Naive thymus-derived CD4-positive, alpha-beta T cell (primary cell): ENCODE results near the gene RAB29. TPM values are rescaled to one million over a fixed set of nuclear protein-coding genes. Genes with fewer than 3 reads are reported as not detected.
A peak's percentile ranks its signal among the peaks of the same experiment; 100 is the strongest.

ENCODE experiments used
- ATAC-seq: fragments of 150-1000 bp; cut with Tn5 transposase; 2 replicates; pipeline ENCODE4 v1.10.0; 2021; ENCODE audit warnings: mild to moderate bottlenecking, moderate library complexity
- CTCF ChIA-PET: fragments of 350-600 bp; sonication (Branson Sonifier 250); formaldehyde crosslinking; loops from one replicate; lab custom pipeline; 2021; ENCODE audit warnings: antibody characterized with exemption; lab: Charles Lee
- POLR2A ChIA-PET: fragments of 350-600 bp; sonication (Branson Sonifier 250); formaldehyde crosslinking; loops from one replicate; lab custom pipeline; 2021; ENCODE audit warnings: antibody characterized with exemption, inconsistent platforms; lab: Charles Lee
- DNase-seq, 9 donors: peaks; one replicate each; pipeline versions ENCODE4 v3.0.0 to v3.0.0-alpha.2; 2020 to 2022; ENCODE audit warnings: mixed read lengths in 1 of 9
- H3K27ac ChIP-seq: one replicate; pipeline ENCODE4 v1.7.0; 2013; ENCODE audit warnings: mild to moderate bottlenecking, low read depth, low read length, moderate library complexity
- H3K27me3 ChIP-seq, 2 donors: one replicate each; pipeline ENCODE4 v1.7.0; 2013; ENCODE audit warnings: low read length in 2 of 2, mild to moderate bottlenecking in 2 of 2, moderate library complexity in 2 of 2; ENCODE audit not compliant: control insufficient read depth in 2 of 2, insufficient read depth in 2 of 2
- H3K36me3 ChIP-seq, 3 experiments: 1 replicate in 2 of 3; 2 replicates in 1 of 3; pipeline ENCODE4 v1.7.0; 2013; ENCODE audit warnings: low read length in 3 of 3, mild to moderate bottlenecking in 3 of 3, moderate library complexity in 1 of 3; ENCODE audit not compliant: insufficient read depth in 3 of 3, control insufficient read depth in 2 of 3
- H3K4me1 ChIP-seq, 2 donors: one replicate each; pipeline ENCODE4 v1.7.0; 2013; ENCODE audit warnings: low read length in 2 of 2, mild to moderate bottlenecking in 2 of 2, moderate library complexity in 1 of 2; ENCODE audit not compliant: control insufficient read depth in 2 of 2, insufficient read depth in 2 of 2
- H3K4me3 ChIP-seq: 2 replicates; pipeline ENCODE4 v1.7.0; 2013; ENCODE audit warnings: mild to moderate bottlenecking, low read length
- H3K9me3 ChIP-seq, 3 experiments: 1 replicate in 2 of 3; 2 replicates in 1 of 3; pipeline ENCODE4 v1.7.0; 2013; ENCODE audit warnings: low read length in 3 of 3; ENCODE audit not compliant: control insufficient read depth in 2 of 3
- H3K27ac Mint-ChIP-seq, 9 donors: one replicate each; pipeline ENCODE4 v1.8.0; 2020 to 2022; ENCODE audit warnings: mixed read lengths in 9 of 9, mild to moderate bottlenecking in 8 of 9, moderate library complexity in 5 of 9, inconsistent platforms in 2 of 9
- H3K27me3 Mint-ChIP-seq, 5 donors: one replicate each; pipeline ENCODE4 v1.8.0; 2021 to 2022; ENCODE audit warnings: mixed read lengths in 5 of 5, mild to moderate bottlenecking in 1 of 5
- H3K36me3 Mint-ChIP-seq, 5 donors: one replicate each; pipeline ENCODE4 v1.8.0; 2020 to 2022; ENCODE audit warnings: mixed read lengths in 5 of 5, mild to moderate bottlenecking in 3 of 5, inconsistent platforms in 1 of 5
- H3K4me1 Mint-ChIP-seq, 7 donors: one replicate each; pipeline ENCODE4 v1.8.0; 2020 to 2022; ENCODE audit warnings: mixed read lengths in 7 of 7, mild to moderate bottlenecking in 3 of 7, inconsistent platforms in 1 of 7
- H3K4me3 Mint-ChIP-seq, 10 donors: one replicate each; pipeline ENCODE4 v1.8.0; 2020 to 2022; ENCODE audit warnings: mild to moderate bottlenecking in 10 of 10, mixed read lengths in 10 of 10, moderate library complexity in 6 of 10, inconsistent platforms in 2 of 10
- H3K9me3 Mint-ChIP-seq, 11 donors: one replicate each; pipeline ENCODE4 v1.8.0; 2020 to 2022; ENCODE audit warnings: mixed read lengths in 11 of 11, mild to moderate bottlenecking in 4 of 11, inconsistent platforms in 1 of 11, moderate library complexity in 1 of 11
- intact Hi-C, 2 donors: fragments of 100-400 bp; cut with micrococcal nuclease; formaldehyde crosslinking; loops; one replicate each; pipeline ENCODE4 v1.15.1; 2023
- polyA plus RNA-seq, 2 donors: library from polyadenylated mRNA; unstranded; fragments of 300-500 nt; fragmentation: Illumina TruSeq; gene quantifications; one replicate each; pipeline ENCODE4 v1.2.3, GENCODE V29; 2021
- total RNA-seq, 6 experiments: library from RNA in 5 of 6; stranded (reverse) in 5 of 6; gene quantifications; 1 replicate in 5 of 6; 2 replicates in 1 of 6; pipeline ENCODE4 v1.2.3 and lab custom pipeline; 2021 to 2026

RAB29 gene
- total and polyA plus RNA-seq, 7 experiments from 2014 or later, result 23.9 to 76.6 (median 48.1) TPM

DNA sequence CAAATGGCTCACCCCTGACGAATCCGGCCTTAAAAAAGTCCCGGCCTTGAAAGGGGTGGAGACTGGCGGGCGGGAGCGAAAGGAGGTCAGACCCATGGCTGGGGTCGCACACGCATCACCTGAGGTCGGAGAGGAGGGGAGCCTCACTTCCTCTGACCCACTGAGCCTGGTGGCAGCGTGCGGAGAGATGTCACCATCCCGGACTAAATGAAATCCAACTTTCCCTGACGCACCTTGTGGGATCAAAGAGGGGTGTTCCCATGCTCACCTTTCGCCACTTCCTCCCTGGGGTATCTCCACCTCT, 38.4 kb upstream of the RAB29 start:
- peak overlapping the region; percentile 88 to 94 (median 92) for H3K4me3 Mint-ChIP-seq
- peak overlapping the region; percentile 69 for H3K4me3 ChIP-seq
- ChIA-PET POLR2A (interaction anchor here (1.7 kb wide), 1 partner anchor 36 kb away, joined by 8 read pairs; the partner anchor contains the start of gene PM20D1), CTCF (no interaction called here)
- no peaks in the 10 kb centered on the region for H3K9me3 ChIP-seq
- ATAC-seq (no peak), DNase-seq (peak in 1 of 9 donors; percentile 42)
- peaks cover 0 to 15% (median 7%) of the 10 kb centered on the region in 5 donors for H3K36me3 Mint-ChIP-seq
- H3K4me1 ChIP-seq, result peaks cover 23 to 39% of the 10 kb centered on the region in 2 donors
- intact Hi-C loops, result loop anchor here (1.0 to 5.0 kb wide), 8 partner anchors 36 to 182 kb away; partner anchors contain the start of genes PM20D1 (in 2 of the 2), RAB29 (in 2 of the 2) and NUCKS1 (in 1 of the 2)
- peaks cover 0 to 15% (median 0%) of the 10 kb centered on the region in 5 donors for H3K27me3 Mint-ChIP-seq
- peaks cover 0 to 3% (median 0%) of the 10 kb centered on the region in 11 donors for H3K9me3 Mint-ChIP-seq
- H3K27ac ChIP-seq, result peak overlapping the region; percentile 87
- peaks cover 0 to 12% (median 0%) of the 10 kb centered on the region in 3 experiments for H3K36me3 ChIP-seq
- H3K27ac Mint-ChIP-seq, result peak overlapping the region; percentile 74 to 97 (median 89)
- no peaks in the 10 kb centered on the region for H3K27me3 ChIP-seq
- H3K4me1 Mint-ChIP-seq, result peaks cover 33 to 63% (median 60%) of the 10 kb centered on the region in 7 donors

DNA sequence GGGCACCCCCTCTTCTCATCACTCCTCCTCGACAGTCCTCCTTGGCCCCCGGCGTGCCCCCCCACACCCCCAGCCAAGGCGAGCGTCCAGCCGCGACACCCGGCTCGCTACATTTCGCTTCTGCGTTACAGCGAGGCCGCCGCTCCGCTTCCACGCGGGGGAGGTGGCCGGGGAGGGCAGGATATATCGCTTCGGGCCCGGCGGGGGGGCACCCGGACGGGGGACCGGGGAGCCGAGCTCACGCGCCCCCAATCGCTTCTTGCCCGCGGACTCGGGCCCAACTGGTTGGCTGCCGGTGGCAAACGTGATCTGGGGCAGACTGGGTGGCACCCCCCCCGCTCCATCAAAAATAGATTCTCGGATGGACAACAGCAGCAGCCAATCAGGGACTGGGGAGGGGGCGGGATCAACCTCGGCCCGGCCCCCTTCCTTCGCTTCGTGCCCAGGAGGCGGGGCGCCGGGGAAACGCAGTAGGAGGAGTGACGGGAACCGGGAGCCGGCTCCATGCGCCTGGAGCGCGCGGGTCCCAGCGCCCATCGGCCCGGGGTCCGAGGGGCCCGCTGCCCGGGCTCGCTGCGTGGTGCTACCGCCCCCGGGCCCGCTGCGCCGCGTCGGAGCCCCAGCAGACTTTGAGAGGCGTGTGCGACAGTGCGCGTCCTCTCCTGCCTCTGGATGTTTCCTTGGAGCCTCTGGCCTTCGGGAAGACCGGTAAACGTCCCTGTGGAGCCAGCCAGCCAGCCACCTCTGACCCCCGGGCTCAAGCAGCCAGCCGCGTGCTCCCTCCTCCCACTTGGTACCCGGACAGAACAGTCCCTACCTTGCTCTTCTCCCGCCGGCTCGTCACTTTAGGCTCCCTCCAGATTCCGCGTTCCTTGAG, 37.8 kb upstream of the RAB29 start, which contains the start of gene SLC41A1:
Gene SLC41A1 (minus strand): TSS at position 321 of the 877 bp plus-strand sequence. CDS start 2,757 bp downstream, outside the sequence.
- Histone ChIP-seq H3K27me3 (no peaks in the 10 kb centered on the region), H3K36me3 (peaks cover 0 to 12% (median 0%) of the 10 kb centered on the region in 3 experiments), H3K4me3 (peak within 1 kb of the TSS; percentile 69), H3K4me1 (peaks cover 23 to 36% of the 10 kb centered on the region in 2 donors), H3K9me3 (no peaks in the 10 kb centered on the region), H3K27ac (peak within 1 kb of the TSS; percentile 87)
- ChIA-PET CTCF (interaction anchor here (1.0 kb wide), 1 partner anchor 40 kb away, joined by 3 read pairs; no protein-coding TSS in a partner anchor), POLR2A (interaction anchor here (0.6 to 3.4 kb wide), 5 partner anchors 28 to 691 kb away, joined by 3 to 16 read pairs (median 7); partner anchors contain the start of genes PM20D1, RAB29 and RBBP5)
- Mint-ChIP-seq H3K9me3 (peaks cover 0 to 4% (median 0%) of the 10 kb centered on the region in 11 donors), H3K36me3 (peaks cover 0 to 19% (median 8%) of the 10 kb centered on the region in 5 donors), H3K27ac (peak within 1 kb of the TSS; percentile 79 to 97 (median 92)), H3K4me1 (peaks cover 38 to 63% (median 60%) of the 10 kb centered on the region in 7 donors), H3K27me3 (peaks cover 0 to 15% (median 0%) of the 10 kb centered on the region in 5 donors), H3K4me3 (peak within 1 kb of the TSS; percentile 88 to 94 (median 92))
- DNase-seq (peak; percentile 71 to 96 (median 91)), ATAC-seq (peak; percentile 98)
- intact Hi-C loops, result loop anchor here (1.0 to 5.0 kb wide), 7 partner anchors 36 to 182 kb away; partner anchors contain the start of genes RAB29 (in 2 of the 2), NUCKS1 (in 1 of the 2) and PM20D1 (in 1 of the 2)

DNA sequence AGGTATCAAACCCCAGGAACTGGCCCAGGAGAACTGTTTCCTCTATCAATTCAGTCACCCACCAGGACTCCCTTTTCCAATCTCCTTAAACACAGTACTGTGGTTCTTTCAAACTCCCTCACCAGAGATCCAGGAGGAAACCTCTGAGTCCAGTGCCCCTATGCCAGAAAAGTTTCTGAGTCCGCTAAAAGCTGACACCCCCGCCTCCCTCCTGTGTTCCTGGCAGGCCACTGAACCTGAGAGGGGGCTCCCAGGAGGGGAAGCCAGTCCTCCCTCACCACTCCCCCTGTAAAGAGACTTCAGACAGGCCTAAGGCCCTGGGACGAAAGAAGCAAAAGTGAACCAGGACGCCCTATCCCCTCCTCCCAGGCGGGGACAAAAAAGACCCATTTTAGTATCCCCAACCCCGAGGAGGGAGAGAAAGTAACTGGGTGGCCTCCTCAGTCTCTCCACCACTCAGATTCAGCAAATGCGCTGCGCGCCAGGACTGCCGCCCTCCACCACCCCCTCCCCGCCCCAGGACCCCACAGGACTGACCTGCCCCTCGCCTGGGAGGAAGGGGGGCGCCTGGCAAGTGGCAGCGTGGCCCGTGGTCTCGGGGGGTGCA, 37.1 kb upstream of the RAB29 start:
- H3K9me3 Mint-ChIP-seq, result peaks cover 0 to 5% (median 0%) of the 10 kb centered on the region in 11 donors

DNA sequence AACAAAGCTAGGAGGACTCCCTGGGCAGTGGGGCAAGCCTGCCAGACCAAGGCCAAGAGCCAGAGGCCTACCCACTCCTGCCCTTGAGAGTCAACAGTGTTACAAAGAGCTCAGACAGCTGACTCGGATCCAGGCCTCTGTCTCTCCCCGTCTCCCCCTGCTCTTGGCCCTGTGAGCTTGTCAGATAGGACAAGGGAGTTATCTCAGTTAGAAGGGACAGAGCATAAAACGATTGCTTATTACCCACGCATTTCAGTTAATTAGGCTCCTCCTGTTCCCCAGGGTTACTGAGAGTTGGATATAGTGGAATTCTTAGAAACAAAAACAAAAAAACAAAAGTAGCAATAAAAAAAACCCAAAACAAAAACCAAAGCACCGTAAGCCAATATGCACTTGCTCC, 36.4 kb upstream of the RAB29 start:
- Histone ChIP-seq H3K4me1 (peaks cover 23 to 46% of the 10 kb centered on the region in 2 donors), H3K4me3 (peak overlapping the region; percentile 69)

More for the DNA sequence above, 37.1 kb upstream of the RAB29 start:
- Histone ChIP-seq H3K36me3 (peaks cover 0 to 12% (median 0%) of the 10 kb centered on the region in 3 experiments), H3K27me3 (no peaks in the 10 kb centered on the region), H3K4me3 (peak overlapping the region; percentile 69), H3K4me1 (peaks cover 23 to 38% of the 10 kb centered on the region in 2 donors), H3K27ac (peak overlapping the region; percentile 87), H3K9me3 (no peaks in the 10 kb centered on the region)
- H3K4me1 Mint-ChIP-seq, result peaks cover 40 to 66% (median 62%) of the 10 kb centered on the region in 7 donors
- H3K4me3 Mint-ChIP-seq, result peak overlapping the region; percentile 88 to 94 (median 92)
- peaks cover 0 to 21% (median 8%) of the 10 kb centered on the region in 5 donors for H3K36me3 Mint-ChIP-seq
- intact Hi-C loops, result loop anchor here in 1 of 2 donors (5.0 kb wide), 2 partner anchors 35 to 65 kb away; partner anchors contain the start of gene RAB29
- DNase-seq (peak in 7 of 9 donors; percentile 17 to 32 (median 23)), ATAC-seq (peak; percentile 6)
- CTCF ChIA-PET, result interaction anchor here (1.0 to 1.1 kb wide), 2 partner anchors 38 to 39 kb away, joined by 3 read pairs; partner anchors contain the start of gene PM20D1
- H3K27me3 Mint-ChIP-seq, result peaks cover 0 to 13% (median 0%) of the 10 kb centered on the region in 5 donors
- POLR2A ChIA-PET, result interaction anchor here (0.6 to 3.4 kb wide), 10 partner anchors 11 to 690 kb away, joined by 3 to 16 read pairs (median 5); partner anchors contain the start of genes PM20D1, RAB29 and RBBP5
- H3K27ac Mint-ChIP-seq, result peak overlapping the region; percentile 75 to 97 (median 92)

DNA sequence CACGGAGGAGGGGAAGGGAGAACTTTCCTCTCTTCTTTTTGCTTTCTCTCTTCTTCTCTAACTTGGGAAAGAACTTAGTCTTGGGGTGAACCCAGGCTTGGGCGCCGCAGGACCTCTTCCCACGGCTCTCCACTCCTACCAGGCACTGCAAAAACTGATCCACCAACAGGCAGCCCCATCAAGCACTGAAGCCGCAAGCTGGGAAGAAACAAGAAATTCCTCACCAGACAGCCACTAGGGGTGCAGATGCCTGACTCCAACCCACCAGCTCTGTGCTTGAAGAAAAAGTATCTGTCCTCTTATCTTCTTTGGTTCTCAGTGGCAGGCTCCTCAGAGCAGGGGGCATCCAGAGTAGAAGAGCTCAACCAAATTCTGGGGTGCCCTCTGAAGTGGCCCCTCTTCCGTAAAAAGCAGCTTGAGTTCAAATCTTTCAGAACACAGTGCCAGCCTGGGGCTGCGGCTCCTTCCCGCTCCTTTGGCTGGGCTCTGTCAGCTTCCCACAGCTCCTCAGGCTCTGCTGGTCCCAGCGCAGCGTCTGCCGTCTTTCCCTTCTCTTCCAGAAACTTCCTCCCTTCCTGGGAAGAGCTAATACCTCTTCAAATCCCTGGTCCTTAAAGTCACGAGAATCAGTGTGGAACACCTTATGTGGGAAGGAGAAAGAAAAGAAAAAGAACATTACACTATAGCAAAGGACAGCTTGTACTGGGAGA, 35.3 kb upstream of the RAB29 start:
- H3K27ac Mint-ChIP-seq, result peak overlapping the region in 5 of 9 donors; percentile 80 to 97 (median 93)
- peaks cover 0 to 24% (median 8%) of the 10 kb centered on the region in 5 donors for H3K36me3 Mint-ChIP-seq
- ATAC-seq (no peak), DNase-seq (no peak)
- Histone ChIP-seq H3K27ac (no peak overlapping the region), H3K27me3 (no peaks in the 10 kb centered on the region), H3K36me3 (peaks cover 0 to 12% (median 0%) of the 10 kb centered on the region in 3 experiments), H3K4me3 (no peak overlapping the region), H3K9me3 (no peaks in the 10 kb centered on the region), H3K4me1 (peaks cover 32 to 56% of the 10 kb centered on the region in 2 donors)
- CTCF ChIA-PET, result interaction anchor here (1.4 to 1.7 kb wide), 3 partner anchors 17 to 167 kb away, joined by 3 to 5 read pairs (median 3); no protein-coding TSS in a partner anchor
- H3K27me3 Mint-ChIP-seq, result peaks cover 0 to 13% (median 0%) of the 10 kb centered on the region in 5 donors
- peak overlapping the region in 9 of 10 donors; percentile 88 to 94 (median 92) for H3K4me3 Mint-ChIP-seq
- H3K9me3 Mint-ChIP-seq, result peaks cover 0 to 5% (median 0%) of the 10 kb centered on the region in 11 donors
- POLR2A ChIA-PET, result interaction anchor here (2.3 to 3.4 kb wide), 2 partner anchors 18 to 36 kb away, joined by 6 to 16 read pairs; partner anchors contain the start of gene RAB29
- intact Hi-C loops, result loop anchor here in 1 of 2 donors (5.0 kb wide), 2 partner anchors 33 to 63 kb away; partner anchors contain the start of gene RAB29
- peaks cover 56 to 84% (median 80%) of the 10 kb centered on the region in 7 donors for H3K4me1 Mint-ChIP-seq

More for the DNA sequence above, 36.4 kb upstream of the RAB29 start:
- peaks cover 0 to 12% (median 0%) of the 10 kb centered on the region in 3 experiments for H3K36me3 ChIP-seq
- no peak for ATAC-seq
- H3K27me3 ChIP-seq, result no peaks in the 10 kb centered on the region
- Mint-ChIP-seq H3K36me3 (peaks cover 0 to 24% (median 8%) of the 10 kb centered on the region in 5 donors), H3K27me3 (peaks cover 0 to 13% (median 0%) of the 10 kb centered on the region in 5 donors), H3K27ac (peak overlapping the region; percentile 75 to 97 (median 92)), H3K9me3 (peaks cover 0 to 5% (median 0%) of the 10 kb centered on the region in 11 donors), H3K4me1 (peaks cover 46 to 73% (median 69%) of the 10 kb centered on the region in 7 donors), H3K4me3 (peak overlapping the region; percentile 88 to 94 (median 92))
- ChIA-PET POLR2A (interaction anchor here (0.9 to 3.4 kb wide), 7 partner anchors 10 to 220 kb away, joined by 3 to 16 read pairs (median 4); partner anchors contain the start of genes PM20D1 and RAB29), CTCF (interaction anchor here (1.1 to 1.7 kb wide), 4 partner anchors 18 to 166 kb away, joined by 3 to 5 read pairs (median 3); partner anchors contain the start of gene PM20D1)
- intact Hi-C loops, result loop anchor here in 1 of 2 donors (5.0 kb wide), 2 partner anchors 34 to 64 kb away; partner anchors contain the start of gene RAB29
- no peak for DNase-seq
- no peaks in the 10 kb centered on the region for H3K9me3 ChIP-seq
- H3K27ac ChIP-seq, result peak overlapping the region; percentile 87
